GM12892 (cell line): ENCODE data around the gene CNOT6.
A peak's percentile ranks its signal among the peaks of the same experiment; 100 is the strongest.

Source experiments
- POLR2A ChIP-seq: IDR thresholded peaks from 2 replicates; pipeline ENCODE4 v1.6.1; 2011; ENCODE audit warnings: low read depth, low read length, control low read depth
- TAF1 ChIP-seq: IDR thresholded peaks from 2 replicates; pipeline ENCODE4 v1.6.1; 2011; ENCODE audit warnings: low read depth, mild to moderate bottlenecking, control low read depth, low read length, borderline replicate concordance

- TF ChIP-seq POLR2A, result peak; percentile 33; the same call in 1 of the 2 replicates
- no peak for TF ChIP-seq TAF1
Observed at GRCh38 chr5:180498378-180498777, 4.2 kb downstream of the CNOT6 start.
